HG03457 (cell line): ENCODE results near the gene GP9.
"Not testable (repeated sequence)": the region's sequence is repeated elsewhere in the genome, so short reads cannot be mapped to it uniquely, and the experiment has no call there.

Experiments used
- ATAC-seq: cut with Tn5 transposase; IDR thresholded peaks from one replicate; pipeline ENCODE4 v1.9.1; 2021; ENCODE audit warnings: moderate number of reproducible peaks; ENCODE audit not compliant: unreplicated experiment

GP9 gene

GRCh38 chr3:129047553-129047839 is 13.1 kb upstream of the GP9 start:
- no peak for ATAC-seq

- ATAC-seq = no peak
These were observed 9.9 kb upstream of the GP9 start for GRCh38 chr3:129050556-129051295.

- ATAC-seq = no peak
These were observed 8.7 kb upstream of the GP9 start for GRCh38 chr3:129051871-129052340.

GRCh38 chr3:129052675-129053074 is 7.9 kb upstream of the GP9 start:
- no peak for ATAC-seq

- no peak for ATAC-seq
These were observed 5.9 kb upstream of the GP9 start for GRCh38 chr3:129054605-129055104.

GRCh38 chr3:129056451-129057173 is 4.0 kb upstream of the GP9 start:
- no peak for ATAC-seq

GRCh38 chr3:129057249-129057648 is 3.3 kb upstream of the GP9 start:
- no peak for ATAC-seq

- ATAC-seq = peak; percentile 61
These were observed 2.0 kb upstream of the GP9 start for GRCh38 chr3:129058441-129059200.

- no peak for ATAC-seq
These were observed 1.1 kb upstream of the GP9 start for GRCh38 chr3:129059311-129059958.

GRCh38 chr3:129061023-129061887 is 676 bp downstream of the GP9 start:
- no peak for ATAC-seq

- no peak for ATAC-seq
These were observed 1.6 kb downstream of the GP9 start for GRCh38 chr3:129061888-129062834.

GRCh38 chr3:129063091-129063640 is 2.6 kb downstream of the GP9 start:
- ATAC-seq = no peak

GRCh38 chr3:129063841-129064482 is 3.4 kb downstream of the GP9 start:
- no peak for ATAC-seq

GRCh38 chr3:129065016-129065719 is 4.6 kb downstream of the GP9 start:
- ATAC-seq = no peak

GRCh38 chr3:129065720-129066073 is 5.1 kb downstream of the GP9 start:
- ATAC-seq = no peak

- ATAC-seq = not testable (repeated sequence)
These were observed 7.1 kb downstream of the GP9 start for GRCh38 chr3:129067719-129068118.

GRCh38 chr3:129068291-129068886 is 7.8 kb downstream of the GP9 start:
- no peak for ATAC-seq
